GM12878 (cell line): ENCODE data around the gene ZNF280C. TPM values are rescaled to one million over a fixed set of nuclear protein-coding genes. Genes with fewer than 3 reads are reported as not detected.

ENCODE experiments used
- ATAC-seq: fragments of 200-7000 bp; cut with Tn5 transposase; 3 replicates; pipeline ENCODE4 v1.9.1; 2020; ENCODE audit warnings: mild to moderate bottlenecking, moderate library complexity
- Bru-seq: library from RNA; stranded (reverse); fragments of 400-500 nt; gene quantifications from one replicate; lab custom pipeline; 2021; lab: Mats Ljungman, UMichigan
- BruChase-seq, 2 experiments: library from RNA; stranded (reverse); fragments of 400-500 nt; gene quantifications; one replicate each; lab custom pipeline; 2021; lab: Mats Ljungman, UMichigan
- BruUV-seq: library from RNA; stranded (reverse); fragments of 400-500 nt; replicated peaks from 2 replicates; lab custom pipeline; 2021; lab: Mats Ljungman, UMichigan
- CTCF ChIA-PET: fragments of 300-600 bp; sonication (Branson Sonifier 250); formaldehyde crosslinking; extraction: SDS; loops from one replicate; lab custom pipeline; 2021; ENCODE audit warnings: inconsistent platforms; lab: Yijun Ruan, JAX
- POLR2A ChIA-PET: fragments of 350-600 bp; formaldehyde crosslinking; extraction: SDS; loops from one replicate; lab custom pipeline; 2021; ENCODE audit warnings: inconsistent platforms; lab: Charles Lee
- RAD21 ChIA-PET: fragments of 300-600 bp; sonication (Branson Sonifier 250); formaldehyde crosslinking; loops from one replicate; lab custom pipeline; 2023; ENCODE audit warnings: antibody characterized with exemption; ENCODE audit not compliant: unreplicated experiment; lab: Charles Lee
- SMC1A ChIA-PET: fragments of 300-600 bp; sonication (Branson Sonifier 250); formaldehyde crosslinking; loops from one replicate; lab custom pipeline; 2023; ENCODE audit not compliant: unreplicated experiment, uncharacterized antibody; lab: Charles Lee
- DNase-seq: peaks from one replicate; pipeline ENCODE4 v3.0.0-alpha.2; 2011; ENCODE audit warnings: low read depth, low spot score
- FAIRE-seq: peaks from 3 replicates; lab custom pipeline; 2011; peaks lifted over from hg19 to GRCh38; lab: Jason Lieb, UNC
- H2AFZ ChIP-seq: 2 replicates; pipeline ENCODE4 v1.6.0; 2011; ENCODE audit warnings: low read depth, low read length, control low read depth; ENCODE audit not compliant: control insufficient read depth
- H3K27ac ChIP-seq: 2 replicates; pipeline ENCODE4 v1.5.1; 2011; ENCODE audit warnings: control low read depth; ENCODE audit not compliant: control insufficient read depth, insufficient read depth
- H3K27me3 ChIP-seq, 2 experiments: replicated peaks in 1 of 2; 2 replicates each; pipeline versions ENCODE4 v1.6.0 to v1.6.1; 2011; ENCODE audit warnings: low read length in 1 of 2; ENCODE audit not compliant: control insufficient read depth in 2 of 2, insufficient read depth in 2 of 2
- H3K36me3 ChIP-seq, 2 experiments: 2 replicates each; pipeline ENCODE4 v1.5.1; 2011; ENCODE audit warnings: low read length in 1 of 2; ENCODE audit not compliant: control insufficient read depth in 2 of 2, insufficient read depth in 2 of 2
- H3K4me1 ChIP-seq: 2 replicates; pipeline ENCODE4 v1.6.1; 2011; ENCODE audit warnings: mild to moderate bottlenecking, low read length, moderate library complexity, mixed read lengths; ENCODE audit not compliant: control insufficient read depth, insufficient read depth
- H3K4me2 ChIP-seq: 2 replicates; pipeline ENCODE4 v1.6.0; 2011; ENCODE audit warnings: control low read depth; ENCODE audit not compliant: control insufficient read depth, insufficient read depth
- H3K4me3 ChIP-seq: fragments of 200-600 bp; sonication (generic); 2 replicates; pipeline ENCODE4 v1.5.1; 2016
- H3K79me2 ChIP-seq: 2 replicates; pipeline ENCODE4 v1.6.0; 2011; ENCODE audit warnings: low read length; ENCODE audit not compliant: control insufficient read depth, insufficient read depth
- H3K9ac ChIP-seq: 2 replicates; pipeline ENCODE4 v1.8.0; 2011; ENCODE audit warnings: low read length, control low read depth, mixed read lengths; ENCODE audit not compliant: control insufficient read depth, insufficient read depth
- H3K9me3 ChIP-seq: replicated peaks from 3 replicates; pipeline ENCODE4 v1.5.1; 2011; ENCODE audit warnings: mild to moderate bottlenecking, low read length; ENCODE audit not compliant: control insufficient read depth, insufficient read depth
- H4K20me1 ChIP-seq: 2 replicates; pipeline ENCODE4 v1.6.0; 2011; ENCODE audit not compliant: control insufficient read depth, insufficient read depth
- CTCF ChIP-seq, 3 experiments: IDR thresholded peaks in 2 of 3; conservative IDR thresholded peaks in 1 of 3; 2 replicates each; pipeline ENCODE4 v1.5.1; 2011; ENCODE audit warnings: low read depth in 3 of 3, low read length in 3 of 3, mild to moderate bottlenecking in 3 of 3, control low read depth in 2 of 3, moderate library complexity in 2 of 3, inconsistent platforms in 1 of 3, mixed read lengths in 1 of 3; ENCODE audit not compliant: control insufficient read depth in 2 of 3, insufficient read depth in 1 of 3; ENCODE audit errors: extremely low read depth in 1 of 3
- EGR1 ChIP-seq, 2 experiments: IDR thresholded peaks; 1 replicate in 1 of 2; 2 replicates in 1 of 2; pipeline ENCODE4 v1.6.1; 2011 to 2012; ENCODE audit warnings: low read depth in 2 of 2, low read length in 2 of 2, borderline replicate concordance in 1 of 2, mild to moderate bottlenecking in 1 of 2, moderate library complexity in 1 of 2
- IKZF1 ChIP-seq: fragments of 450-650 bp; conservative IDR thresholded peaks from 2 replicates; pipeline ENCODE4 v1.6.1; 2017; ENCODE audit warnings: antibody characterized with exemption, mild to moderate bottlenecking
- IRF4 ChIP-seq: IDR thresholded peaks from 2 replicates; pipeline ENCODE4 v1.6.1; 2011; ENCODE audit warnings: low read depth, low read length
- JUND ChIP-seq: IDR thresholded peaks from 2 replicates; pipeline ENCODE4 v1.6.1; 2012; ENCODE audit warnings: low read depth, mild to moderate bottlenecking, low read length, improper control_type of control experiment, moderate library complexity
- MEF2A ChIP-seq: IDR thresholded peaks from 2 replicates; pipeline ENCODE4 v1.6.1; 2011; ENCODE audit warnings: low read depth, mild to moderate bottlenecking, low read length, moderate library complexity; ENCODE audit not compliant: insufficient read depth
- POLR2AphosphoS2 ChIP-seq: IDR thresholded peaks from 2 replicates; pipeline ENCODE4 v1.6.1; 2011; ENCODE audit warnings: low read depth, mild to moderate bottlenecking, low read length, improper control_type of control experiment, moderate library complexity
- RAD51 ChIP-seq: fragments of 450-650 bp; IDR thresholded peaks from 2 replicates; pipeline ENCODE4 v1.6.1; 2016; ENCODE audit warnings: moderate library complexity, mild to moderate bottlenecking, inconsistent platforms
- SKIL ChIP-seq: fragments of 450-650 bp; IDR thresholded peaks from 2 replicates; pipeline ENCODE4 v1.6.1; 2017; ENCODE audit warnings: mild to moderate bottlenecking, low read depth, inconsistent platforms; ENCODE audit not compliant: poor library complexity, severe bottlenecking
- SMAD5 ChIP-seq: IDR thresholded peaks from 2 replicates; pipeline ENCODE4 v1.6.1; 2016; ENCODE audit warnings: antibody characterized with exemption, low read depth
- USF1 ChIP-seq: IDR thresholded peaks from 2 replicates; pipeline ENCODE4 v1.6.1; 2011; ENCODE audit warnings: borderline replicate concordance, low read depth, mild to moderate bottlenecking, moderate library complexity, mixed read lengths, low read length; ENCODE audit not compliant: insufficient read depth; ENCODE audit errors: extremely low read length
- YBX1 ChIP-seq: fragments of 450-650 bp; IDR thresholded peaks from 2 replicates; pipeline ENCODE4 v1.6.1; 2016; ENCODE audit warnings: antibody characterized with exemption
- ZNF217 ChIP-seq: fragments of 450-650 bp; IDR thresholded peaks from 2 replicates; pipeline ENCODE4 v1.6.1; 2017; ENCODE audit warnings: antibody characterized with exemption, mild to moderate bottlenecking
- ZNF24 ChIP-seq: fragments of 450-650 bp; IDR thresholded peaks from 2 replicates; pipeline ENCODE4 v1.6.1; 2017; ENCODE audit warnings: antibody characterized with exemption, mild to moderate bottlenecking
- WGBS: methylation state at CpG from one replicate; pipeline ENCODE4 v1.1.6; 2016; ENCODE audit warnings: low lambda C conversion rate; ENCODE audit not compliant: insufficient replicate concordance, insufficient coverage; ENCODE audit errors: missing lambda C conversion rate; 5-methylcytosine and 5-hydroxymethylcytosine counted together
- in situ Hi-C: fragments of 300-500 bp; cut with MboI; formaldehyde crosslinking; loops from 9 replicates; pipeline ENCODE4 v1.14.3; 2018; ENCODE audit warnings: mixed read lengths
- intact Hi-C: fragments of 100-400 bp; cut with micrococcal nuclease; formaldehyde crosslinking; loops from one replicate; pipeline ENCODE4 v1.14.2; 2022; ENCODE audit not compliant: unreplicated experiment
- long read RNA-seq, 2 experiments: library from polyadenylated mRNA; unstranded; transcript quantifications; one replicate each; pipeline ENCODE4 v2.0.0, GENCODE V29; 2019 to 2020
- polyA minus RNA-seq, 3 experiments: library from RNA; depleted of rRNA, polyadenylated mRNA; stranded (reverse); fragments of >200 nt; gene quantifications; 2 replicates each; pipeline ENCODE4 v1.2.3, GENCODE V29; 2011
- polyA plus RNA-seq, 11 experiments: library from polyadenylated mRNA; depleted of rRNA in 4 of 11; unstranded in 6 of 11; stranded (reverse) in 5 of 11; fragments of >200 nt; fragmentation: Nextera tagmentation in 4 of 11; fragmentation: Illumina TruSeq in 1 of 11; extraction: Ambion mirVana in 4 of 11; extraction: Trizol in 1 of 11; gene quantifications; 1 replicate in 1 of 11; 2 replicates in 10 of 11; pipeline versions ENCODE4 v1.2.1 to v1.2.3, GENCODE V29; 2011 to 2016; ENCODE audit warnings: inconsistent platforms in 2 of 11, missing spikeins in 2 of 11, low read depth in 1 of 11
- total RNA-seq, 4 experiments: library from RNA; depleted of rRNA in 3 of 4; stranded (reverse); fragments of >200 nt in 3 of 4; fragmentation: Illumina TruSeq in 1 of 4; extraction: Trizol in 1 of 4; gene quantifications; 2 replicates each; pipeline versions ENCODE4 v1.2.1 to v1.2.3, GENCODE V29; 2013 to 2021

ZNF280C gene
- 21.7 and 23.0 TPM in 2 replicates for total RNA-seq (2013; cell fraction: nucleolus; rRNA removed)
- total RNA-seq (2014; rRNA removed) (5.5 and 5.9 TPM in 2 replicates), total RNA-seq (2014; rRNA removed; fragmentation: Illumina TruSeq; extraction: Trizol) (8.6 and 8.8 TPM in 2 replicates), total RNA-seq (2021) (5.8 and 5.9 TPM in 2 replicates), polyA plus RNA-seq (2011; rRNA removed) (8.4 and 13.2 TPM in 2 replicates), polyA plus RNA-seq (2014; fragmentation: Illumina TruSeq; extraction: Trizol) (5.5 and 6.9 TPM in 2 replicates), polyA plus RNA-seq (2014; fragmentation: Nextera tagmentation; extraction: Ambion mirVana) (1 to 10 TPM in 1 of 2 experiments, under 1 TPM in 1; 0.82 to 1.8 TPM), polyA plus RNA-seq (2014; rRNA removed) (3.9 and 4.6 TPM in 2 replicates), polyA plus RNA-seq (2016; fragmentation: Nextera tagmentation; extraction: Ambion mirVana) (1 to 10 TPM; 7.5 to 8.0 TPM), polyA minus RNA-seq (2011; rRNA and poly(A)+ RNA removed) (7.2 and 10.2 TPM in 2 replicates), Bru-seq, nascent RNA (percentile 73 among the genes with signal in this experiment), BruChase-seq, experiment 1, labeled RNA remaining after a 6-hour chase (percentile 67 among the genes with signal in this experiment), BruChase-seq, experiment 2, labeled RNA remaining after a 2-hour chase (percentile 66 among the genes with signal in this experiment)
- 1.1 TPM for polyA plus RNA-seq (2011; ENCODE audit: low read depth)
- polyA plus RNA-seq (2011; cell fraction: cytosol; rRNA removed), result 3.5 and 3.8 TPM in 2 replicates
- polyA plus RNA-seq (2011; cell fraction: nucleus; rRNA removed), result 4.2 and 4.3 TPM in 2 replicates
- 1.3 and 1.5 TPM in 2 replicates for polyA plus RNA-seq (2012)
- polyA minus RNA-seq (2011; cell fraction: cytosol; rRNA and poly(A)+ RNA removed), result 3.2 and 4.5 TPM in 2 replicates
- polyA minus RNA-seq (2011; cell fraction: nucleus; rRNA and poly(A)+ RNA removed), result 2.5 and 4.0 TPM in 2 replicates
- long read RNA-seq, experiment 1, full-length matches to known transcripts, result 1 of 3 reads
- long read RNA-seq, experiment 1, partial matches to known transcripts, result 0 of 3 reads
- long read RNA-seq, experiment 1, other reads (novel, unspliced or antisense), result 2 of 3 reads
- long read RNA-seq, experiment 2, partial matches to known transcripts, result 2 of 2 reads
- long read RNA-seq, experiment 2, other reads (novel, unspliced or antisense), result 0 of 2 reads

- BruUV-seq, result no TSS peak
- H3K4me2 ChIP-seq, result peak within 1 kb of the TSS; percentile 75
- WGBS, result 32% methylated on average over 54 of the region's 59 CpGs
- FAIRE-seq, result peak; percentile 68
- no peaks in the 10 kb centered on the region for H3K36me3 ChIP-seq
- peak; percentile 94 for ATAC-seq
- RAD21 ChIA-PET, result no interaction called here
- intact Hi-C loops (loop anchor here (5.0 to 10.0 kb wide), 2 partner anchors 184 to 634 kb away; partner anchors contain the start of gene ENOX2), in situ Hi-C loops (no loop called here)
- peak; percentile 70 for DNase-seq
- SMC1A ChIA-PET, result no interaction called here
- peaks cover 23% of the 10 kb centered on the region for H3K79me2 ChIP-seq
- H3K27ac ChIP-seq, result peak within 1 kb of the TSS; percentile 75
- H3K4me3 ChIP-seq, result peak within 1 kb of the TSS; percentile 66
- peak within 1 kb of the TSS; percentile 75 for H3K9ac ChIP-seq
- peak within 1 kb of the TSS; percentile 17; the same call in 1 of the 2 replicates for H2AFZ ChIP-seq
- CTCF ChIA-PET, result no interaction called here
- POLR2A ChIA-PET, result no interaction called here
- no peaks in the 10 kb centered on the region for H4K20me1 ChIP-seq
- no peaks in the 10 kb centered on the region; the same call in 2 of the 3 replicates for H3K9me3 ChIP-seq
- no peaks in the 10 kb centered on the region for H3K27me3 ChIP-seq
- no peaks in the 10 kb centered on the region for H3K4me1 ChIP-seq
- peak; percentile 64; the same call in 1 of the 2 replicates for TF ChIP-seq POLR2AphosphoS2
- TF ChIP-seq EGR1 (IDR thresholded peaks at IDR 0.05; ENCODE audit: borderline replicate concordance in 1 of 2, low read depth in 2 of 2, low read length in 2 of 2), result peak in 1 of 2 experiments; percentile 75; a peak in 2 of 3 replicates
- TF ChIP-seq IRF4, result no peak
- TF ChIP-seq RAD51, result no peak
- no peak for TF ChIP-seq MEF2A
- TF ChIP-seq SKIL, result peak; percentile 23
- peak; percentile 31 to 33 (median 33); a peak in 4 of 6 replicates for TF ChIP-seq CTCF (IDR thresholded peaks at IDR 0.05 in 2 of 3, conservative IDR thresholded peaks at IDR 0.05 in 1 of 3; ENCODE audit: control insufficient read depth in 2 of 3, extremely low read depth in 1 of 3, insufficient read depth in 1 of 3, low read depth in 3 of 3, low read length in 3 of 3)
- no peak for TF ChIP-seq YBX1
- TF ChIP-seq JUND, result no peak
- peak; percentile 85 for TF ChIP-seq SMAD5
- TF ChIP-seq IKZF1, result peak; percentile 52; the same call in 1 of the 2 replicates
- TF ChIP-seq ZNF24, result no peak
- TF ChIP-seq USF1, result no peak
- TF ChIP-seq ZNF217, result no peak
These were observed at the start of gene ZNF280C for GRCh38 chrX:130268449-130269170. TSS of gene ZNF280C (minus strand) at chrX:130268899. CDS start at chrX:130260449, 8,450 bp downstream.
